GM19324 (cell line): Measurements from ENCODE around the gene SERPINB11.
"Not testable (repeated sequence)": the region's sequence is repeated elsewhere in the genome, so short reads cannot be mapped to it uniquely, and the experiment has no call there.

Experiments used
- ATAC-seq: cut with Tn5 transposase; IDR thresholded peaks from one replicate; pipeline ENCODE4 v1.9.1; 2021; ENCODE audit warnings: mild to moderate bottlenecking, moderate library complexity; ENCODE audit not compliant: unreplicated experiment, low FRiP score

Gene SERPINB11, protein sequence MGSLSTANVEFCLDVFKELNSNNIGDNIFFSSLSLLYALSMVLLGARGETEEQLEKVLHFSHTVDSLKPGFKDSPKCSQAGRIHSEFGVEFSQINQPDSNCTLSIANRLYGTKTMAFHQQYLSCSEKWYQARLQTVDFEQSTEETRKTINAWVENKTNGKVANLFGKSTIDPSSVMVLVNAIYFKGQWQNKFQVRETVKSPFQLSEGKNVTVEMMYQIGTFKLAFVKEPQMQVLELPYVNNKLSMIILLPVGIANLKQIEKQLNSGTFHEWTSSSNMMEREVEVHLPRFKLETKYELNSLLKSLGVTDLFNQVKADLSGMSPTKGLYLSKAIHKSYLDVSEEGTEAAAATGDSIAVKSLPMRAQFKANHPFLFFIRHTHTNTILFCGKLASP

DNA sequence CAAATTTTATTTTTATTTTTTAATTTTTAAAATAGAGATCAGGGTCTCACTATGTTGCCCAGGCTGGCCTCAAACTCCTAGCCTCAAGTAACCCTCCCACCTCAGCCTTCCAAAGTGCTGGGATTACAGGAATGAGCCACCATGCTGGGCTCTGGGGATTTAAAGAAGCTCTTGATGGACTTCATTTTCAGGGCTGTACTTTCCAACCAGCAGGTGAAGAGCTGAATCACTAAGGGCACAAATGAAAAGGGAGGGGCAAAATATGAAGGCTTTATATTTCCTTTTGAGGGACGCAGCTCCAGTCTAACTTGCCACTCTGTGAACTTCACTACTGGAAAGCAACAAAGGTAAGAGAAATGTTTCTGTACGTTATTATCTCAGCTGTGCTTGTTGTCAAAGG is at the start of gene SERPINB11:
Gene SERPINB11 (plus strand): TSS at position 301 of the 400 bp plus-strand sequence. CDS start 7,234 bp downstream, outside the sequence.
- no peak for ATAC-seq

GRCh38 chr18:63658920-63659319 is 43.8 kb upstream of the SERPINB11 start:
- not testable (repeated sequence) for ATAC-seq

DNA sequence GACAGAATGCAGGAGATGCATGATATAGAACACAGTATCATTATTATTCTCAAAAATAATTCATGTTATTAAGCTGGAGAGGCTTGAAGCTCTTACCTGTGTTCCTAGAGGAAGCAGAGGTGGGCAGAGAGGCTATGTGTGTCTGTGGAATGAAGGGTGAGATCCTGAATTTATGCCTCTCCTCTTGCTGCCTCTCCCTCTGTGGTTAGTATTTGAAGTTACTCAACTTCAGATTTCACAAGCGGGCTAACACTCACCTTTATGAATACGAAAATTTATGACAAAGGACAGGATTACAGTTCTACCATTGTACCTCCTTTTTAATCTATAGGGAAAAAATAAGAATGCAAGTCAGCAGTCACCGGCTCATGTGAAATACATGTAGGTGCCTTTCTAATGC is 41.0 kb upstream of the SERPINB11 start, which contains the start of gene SERPINB3:
Gene SERPINB3 (minus strand): TSS at position 144 of the 400 bp plus-strand sequence. CDS start 677 bp downstream, outside the sequence.
- ATAC-seq: not testable (repeated sequence)

GRCh38 chr18:63664571-63664970 is 38.2 kb upstream of the SERPINB11 start:
- ATAC-seq: no peak

DNA sequence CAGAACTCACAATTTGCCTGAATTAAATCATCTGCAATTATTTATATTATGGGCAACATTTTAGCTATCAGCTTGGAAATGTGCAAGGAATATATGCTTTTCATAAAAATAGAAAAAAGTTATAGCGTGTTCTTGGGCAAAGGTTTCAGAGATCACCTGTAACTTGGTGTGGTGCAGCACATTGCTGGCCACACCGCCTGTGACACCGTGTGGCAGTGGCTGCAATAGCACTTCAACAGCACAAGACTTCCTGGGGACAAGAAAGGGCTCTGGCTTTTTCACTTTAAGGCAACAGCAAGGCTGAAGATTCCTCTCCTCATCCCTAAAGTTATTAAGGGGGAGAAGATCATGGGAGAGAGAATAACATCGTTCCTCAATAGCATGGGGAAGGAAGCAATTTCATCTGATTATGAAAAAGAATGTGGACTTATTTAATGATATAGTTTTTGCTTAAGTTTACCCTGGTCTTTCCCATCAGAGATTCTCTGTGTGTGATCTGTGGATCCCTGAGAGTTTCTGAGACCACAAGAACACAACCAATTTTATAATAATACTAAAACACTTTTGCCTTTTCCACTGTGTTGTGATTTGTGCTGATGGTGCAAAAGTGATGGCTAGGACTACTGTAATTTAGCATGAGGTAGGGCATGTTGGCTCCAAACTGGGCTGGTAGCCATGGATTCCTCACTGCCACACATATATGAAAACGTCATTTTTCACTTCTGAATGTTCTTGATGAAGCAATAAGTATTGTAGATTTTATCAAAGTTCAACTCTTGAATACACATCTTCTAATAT is 26.0 kb upstream of the SERPINB11 start:
- ATAC-seq: peak; percentile 86

- ATAC-seq: no peak
These were observed 25.1 kb upstream of the SERPINB11 start for GRCh38 chr18:63677500-63678225.

DNA sequence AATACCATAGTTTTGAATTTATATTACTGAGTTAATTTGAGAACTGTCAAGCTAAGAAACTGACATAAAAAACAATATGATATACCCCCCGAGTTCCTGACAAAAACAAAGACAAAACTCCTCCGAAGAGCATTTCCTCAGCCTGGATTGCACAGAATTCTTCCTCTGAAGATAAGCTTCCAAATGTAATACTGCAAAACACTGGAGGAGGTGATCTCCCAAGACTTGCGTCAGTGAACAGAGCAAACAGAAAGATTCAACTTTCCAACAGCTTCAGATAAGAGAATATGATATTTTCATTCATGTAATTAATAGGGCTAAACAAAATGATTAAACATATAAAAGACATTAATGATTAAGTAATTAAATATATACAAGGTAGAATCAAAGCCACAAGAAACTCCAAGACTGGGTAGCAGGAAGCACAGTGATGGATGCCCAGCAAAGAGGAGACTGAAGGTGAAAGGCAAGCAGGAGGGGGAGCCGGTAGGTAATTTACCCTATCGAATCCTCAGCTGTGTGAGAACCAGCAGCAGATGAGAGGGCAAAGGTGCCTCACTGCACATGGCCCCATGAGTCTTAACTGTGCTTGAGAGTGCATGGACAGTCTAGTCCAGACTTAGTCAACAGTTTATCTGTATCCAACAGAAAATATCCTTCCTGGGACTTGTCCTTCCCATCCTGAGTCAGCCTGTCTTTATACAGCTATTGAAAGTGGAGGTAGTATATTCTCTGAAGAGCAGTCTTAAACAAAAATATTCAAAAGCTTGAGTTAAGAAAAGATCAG is 22.7 kb upstream of the SERPINB11 start:
- no peak for ATAC-seq

- ATAC-seq: no peak
These were observed 21.1 kb upstream of the SERPINB11 start for GRCh38 chr18:63681449-63682340.

DNA sequence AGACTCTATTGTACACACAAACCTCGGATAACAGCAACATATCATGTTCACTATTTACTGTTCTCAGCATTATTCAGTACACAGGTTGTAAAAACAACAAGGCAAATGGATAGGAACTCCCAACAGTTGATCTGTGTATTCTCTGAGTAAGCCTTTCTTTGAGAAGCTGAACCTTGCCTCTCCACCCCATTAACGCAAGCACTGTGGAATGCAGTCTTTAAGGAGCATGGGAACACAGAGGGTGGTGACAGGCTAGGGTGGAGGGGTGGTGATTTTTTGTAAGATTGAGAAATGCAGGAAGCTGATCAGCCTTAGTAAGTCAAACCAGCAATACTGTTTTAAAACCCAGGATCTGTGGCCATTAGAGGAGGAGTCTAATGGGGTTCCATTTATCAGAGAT is 19.6 kb upstream of the SERPINB11 start:
- ATAC-seq: no peak

- no peak for ATAC-seq
These were observed 18.9 kb upstream of the SERPINB11 start for GRCh38 chr18:63683890-63684289.

- no peak for ATAC-seq
These were observed 18.0 kb upstream of the SERPINB11 start for GRCh38 chr18:63684718-63685117.

GRCh38 chr18:63686871-63687270 is 15.9 kb upstream of the SERPINB11 start:
- ATAC-seq: no peak

DNA sequence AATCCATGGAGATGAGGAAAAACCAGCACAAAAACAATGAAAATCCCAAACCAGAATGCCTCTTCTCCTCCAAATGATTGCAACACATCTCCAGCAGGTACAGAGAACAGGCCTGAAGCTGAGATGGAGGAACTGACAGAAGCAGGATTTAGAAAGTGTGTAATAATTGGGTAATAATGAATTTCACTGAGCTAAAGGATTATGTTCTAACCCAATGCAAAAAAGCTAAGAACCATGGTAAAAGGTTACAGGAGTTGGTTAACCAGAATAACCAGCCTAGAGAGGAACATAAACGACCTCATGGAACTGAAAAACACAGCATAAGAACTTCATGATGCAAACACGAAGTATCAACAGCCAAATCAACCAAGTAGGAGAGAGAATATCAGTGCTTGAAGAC is 13.7 kb upstream of the SERPINB11 start:
- ATAC-seq: no peak

DNA sequence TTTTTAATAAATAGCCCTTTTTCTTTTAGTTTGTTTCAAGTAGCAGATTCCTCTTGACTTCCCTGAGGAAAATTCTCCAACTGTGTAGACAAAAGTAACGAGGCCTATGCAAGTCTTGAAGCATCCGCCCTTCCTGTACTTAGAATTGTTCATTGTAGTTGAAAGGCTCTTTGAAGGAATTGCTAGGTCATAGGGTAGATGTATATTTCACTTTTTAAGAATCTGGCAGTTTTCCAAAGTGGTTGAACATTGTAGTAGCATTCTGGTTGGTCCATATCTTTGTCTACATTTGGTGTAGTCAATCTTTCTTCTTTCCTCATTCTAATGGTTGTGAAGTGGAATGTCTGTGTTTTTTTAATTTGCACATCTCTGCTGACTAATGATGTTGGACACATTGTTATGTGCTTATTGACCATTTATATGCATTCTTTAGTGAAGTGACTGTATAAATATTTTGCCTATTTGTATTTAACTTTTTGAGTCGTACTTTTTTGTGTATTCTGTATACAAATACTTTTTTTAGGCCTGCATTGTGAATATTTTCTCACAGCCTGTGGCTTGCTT is 5.6 kb upstream of the SERPINB11 start:
- ATAC-seq: no peak

GRCh38 chr18:63700501-63700900 is 2.3 kb upstream of the SERPINB11 start:
- no peak for ATAC-seq

GRCh38 chr18:63701952-63702351 is 808 bp upstream of the SERPINB11 start:
- no peak for ATAC-seq

GRCh38 chr18:63705401-63705800 is 2.6 kb downstream of the SERPINB11 start:
- ATAC-seq: no peak

DNA sequence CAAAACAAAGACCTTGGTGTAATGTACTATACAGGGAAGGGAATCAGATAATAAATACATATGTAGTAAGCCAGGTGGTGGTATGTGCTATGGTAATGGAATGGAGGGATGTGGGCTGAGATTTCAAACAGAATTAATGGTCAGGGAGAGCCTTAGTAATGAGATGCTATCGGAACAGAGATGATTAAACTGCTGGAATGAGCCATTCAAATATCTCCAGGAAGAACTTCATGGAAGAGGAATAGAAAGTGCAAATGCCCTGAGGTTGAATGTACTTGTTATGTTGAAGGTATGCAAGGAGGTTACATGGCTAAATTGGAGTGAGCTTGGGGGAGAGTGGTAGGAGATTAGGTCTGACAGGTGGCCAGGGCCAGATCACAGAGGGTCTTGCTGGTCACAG is 5.1 kb downstream of the SERPINB11 start:
- no peak for ATAC-seq

DNA sequence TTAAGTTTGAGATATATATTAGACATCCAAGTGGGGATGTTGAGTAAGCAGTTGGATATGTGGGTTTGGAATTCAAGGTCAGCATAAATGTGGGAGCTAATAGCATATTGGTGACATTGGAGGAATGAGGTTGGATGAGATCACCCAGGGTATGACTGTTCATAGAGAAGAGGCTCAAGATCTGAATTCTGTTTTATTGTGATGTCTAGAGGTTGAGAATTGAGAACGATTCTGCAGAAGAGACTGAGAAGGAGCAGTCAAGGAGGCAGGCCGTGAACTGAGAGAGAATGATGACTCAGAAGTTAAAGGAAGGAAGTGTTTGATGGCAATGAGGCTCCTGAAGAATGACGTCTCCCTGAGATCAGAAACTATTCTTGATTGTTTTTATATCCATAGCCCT is 5.9 kb downstream of the SERPINB11 start:
- no peak for ATAC-seq
